K562 (cell line): ENCODE data around the gene IL6R. TPM values are rescaled to one million over a fixed set of nuclear protein-coding genes. Genes with fewer than 3 reads are reported as not detected.

ENCODE experiments used
- CBFA2T2 ChIP-seq: fragments of 450-650 bp; conservative IDR thresholded peaks from 2 replicates; pipeline ENCODE4 v1.6.1; 2017; ENCODE audit warnings: mild to moderate bottlenecking
- CTBP1 ChIP-seq: fragments of 450-650 bp; IDR thresholded peaks from 2 replicates; pipeline ENCODE4 v1.6.1; 2016; ENCODE audit warnings: borderline replicate concordance
- ERF ChIP-seq: fragments of 450-650 bp; formaldehyde crosslinking; IDR thresholded peaks from 2 replicates; pipeline ENCODE4 v1.4.0; 2020; ENCODE audit warnings: mild to moderate bottlenecking, mixed read lengths
- HDGF ChIP-seq: fragments of 450-650 bp; IDR thresholded peaks from 2 replicates; pipeline ENCODE4 v1.6.1; 2016
- KLF10 ChIP-seq: fragments of 250-450 bp; sonication (Bioruptor Pico); IDR thresholded peaks from 2 replicates; pipeline ENCODE4 v1.6.1; 2021; ENCODE audit warnings: matching md5 sums
- POU5F1 ChIP-seq: fragments of 150-350 bp; IDR thresholded peaks from 2 replicates; pipeline ENCODE4 v1.6.1; 2014; ENCODE audit warnings: borderline replicate concordance, low read length, low read depth, mild to moderate bottlenecking; ENCODE audit not compliant: partially characterized antibody
- SRF ChIP-seq, 2 experiments: fragments of 250-450, 450-650 bp in 1 of 2; sonication (Bioruptor Pico) in 1 of 2; sonication (generic) in 1 of 2; formaldehyde crosslinking; IDR thresholded peaks; 2 replicates each; pipeline versions ENCODE4 v1.5.0 to v1.5.1; 2020 to 2022; ENCODE audit warnings: mild to moderate bottlenecking in 1 of 2, missing genetic modification reagents in 1 of 2
- ZNF133 ChIP-seq: fragments of 250-450 bp; sonication (Bioruptor Pico); IDR thresholded peaks from 2 replicates; pipeline ENCODE4 v1.4.0; 2020; ENCODE audit warnings: mild to moderate bottlenecking
- ZNF175 ChIP-seq: fragments of 200-800 bp; sonication (Bioruptor generic); IDR thresholded peaks from 2 replicates; pipeline ENCODE4 v1.6.1; 2016; ENCODE audit warnings: low read depth, mild to moderate bottlenecking, missing genetic modification characterization, missing compliant biosample characterization
- ZNF3 ChIP-seq: fragments of 250-450 bp; sonication (Bioruptor Pico); IDR thresholded peaks from 2 replicates; pipeline ENCODE4 v1.5.0; 2021; ENCODE audit warnings: mild to moderate bottlenecking, moderate library complexity
- polyA plus RNA-seq, 8 experiments: library from polyadenylated mRNA; depleted of rRNA in 4 of 8; stranded (reverse) in 5 of 8; unstranded in 3 of 8; fragments of >200 nt; fragmentation: Nextera tagmentation in 2 of 8; fragmentation: Illumina TruSeq in 1 of 8; extraction: Ambion mirVana in 2 of 8; extraction: Trizol in 1 of 8; gene quantifications; 2 replicates each; pipeline versions ENCODE4 v1.2.1 to v1.2.3, GENCODE V29; 2011 to 2014; ENCODE audit warnings: inconsistent platforms in 1 of 8, missing spikeins in 1 of 8
- total RNA-seq, 7 experiments: library from RNA; depleted of rRNA in 6 of 7; stranded (reverse); fragments of >200 nt in 6 of 7; fragmentation: Illumina TruSeq in 2 of 7; extraction: Trizol in 2 of 7; gene quantifications; 2 replicates each; pipeline versions ENCODE4 v1.2.1 to v1.2.3, GENCODE V29; 2011 to 2021; ENCODE audit warnings: low replicate concordance in 1 of 7
- TF ChIP-seq, protein P1 (sequence below): fragments of 450-650 bp; IDR thresholded peaks from 2 replicates; pipeline ENCODE4 v1.6.1; 2016; ENCODE audit warnings: missing biosample characterization, missing genetic modification characterization
- TF ChIP-seq, protein P2 (sequence below), 2 experiments: fragments of 450-650 bp; formaldehyde crosslinking in 1 of 2; IDR thresholded peaks; 2 replicates each; pipeline versions ENCODE4 v1.4.0 to v1.6.1; 2014 to 2020; ENCODE audit warnings: mild to moderate bottlenecking in 2 of 2, borderline replicate concordance in 1 of 2, low read depth in 1 of 2
- TF ChIP-seq, protein P3 (sequence below): fragments of 250-450 bp; sonication (Bioruptor Pico); IDR thresholded peaks from 2 replicates; pipeline ENCODE4 v1.4.0; 2020

The IL6R gene
- total and polyA plus RNA-seq, 9 of the 15 experiments (the other 6 are each of a cell fraction or from before 2014, with no cell fraction given): 0.05 to 1.1 (median 0.11) TPM; not detected in 2

DNA sequence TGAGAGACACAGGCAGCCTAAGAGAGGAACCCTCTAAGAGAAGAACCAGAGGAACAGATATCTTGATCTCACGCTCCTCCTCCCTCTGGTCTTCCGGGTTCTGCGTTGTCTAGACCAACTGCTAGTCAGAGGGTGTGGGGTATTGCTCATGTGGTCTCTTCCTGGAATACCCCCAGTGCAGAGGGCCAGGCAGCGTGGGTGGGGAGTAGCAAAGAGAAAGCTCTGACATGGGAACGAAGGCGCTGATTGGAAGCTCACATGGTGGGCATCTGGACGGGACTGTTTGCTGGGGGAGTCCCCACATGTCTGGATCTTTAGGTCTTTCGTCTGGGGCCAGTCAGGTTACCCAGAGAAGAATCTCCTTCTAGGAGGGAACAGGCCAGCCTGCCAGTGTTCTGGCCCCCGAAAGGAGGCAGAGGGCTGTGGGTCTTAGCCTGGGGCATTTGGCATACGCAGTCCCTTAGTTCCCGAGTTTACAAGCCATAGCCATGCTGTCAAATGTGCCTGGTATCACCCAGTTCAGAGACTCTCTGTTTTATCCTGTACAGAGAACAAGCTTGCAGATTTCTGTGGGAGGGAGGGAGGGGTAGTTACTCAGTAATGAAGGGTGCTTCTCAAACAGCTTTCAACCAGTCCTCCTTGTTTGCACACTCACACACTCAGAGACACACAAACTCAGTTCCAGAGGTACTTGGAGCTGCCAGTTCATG is 18.3 kb upstream of the IL6R start (continued):
- no peak for TF ChIP-seq CBFA2T2
- TF ChIP-seq SRF (CRISPR knock-in tag; IDR thresholded peaks at IDR 0.05): no peak
- TF ChIP-seq POU5F1: no peak
- TF ChIP-seq CTBP1: 0 out of 2 replicates have a peak, but pooled peaks have one; percentile 12
- no peak for TF ChIP-seq KLF10 (CRISPR knock-in tag)
- TF ChIP-seq, protein P1, sequence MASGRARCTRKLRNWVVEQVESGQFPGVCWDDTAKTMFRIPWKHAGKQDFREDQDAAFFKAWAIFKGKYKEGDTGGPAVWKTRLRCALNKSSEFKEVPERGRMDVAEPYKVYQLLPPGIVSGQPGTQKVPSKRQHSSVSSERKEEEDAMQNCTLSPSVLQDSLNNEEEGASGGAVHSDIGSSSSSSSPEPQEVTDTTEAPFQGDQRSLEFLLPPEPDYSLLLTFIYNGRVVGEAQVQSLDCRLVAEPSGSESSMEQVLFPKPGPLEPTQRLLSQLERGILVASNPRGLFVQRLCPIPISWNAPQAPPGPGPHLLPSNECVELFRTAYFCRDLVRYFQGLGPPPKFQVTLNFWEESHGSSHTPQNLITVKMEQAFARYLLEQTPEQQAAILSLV (tag): no peak
- TF ChIP-seq, protein P2, sequence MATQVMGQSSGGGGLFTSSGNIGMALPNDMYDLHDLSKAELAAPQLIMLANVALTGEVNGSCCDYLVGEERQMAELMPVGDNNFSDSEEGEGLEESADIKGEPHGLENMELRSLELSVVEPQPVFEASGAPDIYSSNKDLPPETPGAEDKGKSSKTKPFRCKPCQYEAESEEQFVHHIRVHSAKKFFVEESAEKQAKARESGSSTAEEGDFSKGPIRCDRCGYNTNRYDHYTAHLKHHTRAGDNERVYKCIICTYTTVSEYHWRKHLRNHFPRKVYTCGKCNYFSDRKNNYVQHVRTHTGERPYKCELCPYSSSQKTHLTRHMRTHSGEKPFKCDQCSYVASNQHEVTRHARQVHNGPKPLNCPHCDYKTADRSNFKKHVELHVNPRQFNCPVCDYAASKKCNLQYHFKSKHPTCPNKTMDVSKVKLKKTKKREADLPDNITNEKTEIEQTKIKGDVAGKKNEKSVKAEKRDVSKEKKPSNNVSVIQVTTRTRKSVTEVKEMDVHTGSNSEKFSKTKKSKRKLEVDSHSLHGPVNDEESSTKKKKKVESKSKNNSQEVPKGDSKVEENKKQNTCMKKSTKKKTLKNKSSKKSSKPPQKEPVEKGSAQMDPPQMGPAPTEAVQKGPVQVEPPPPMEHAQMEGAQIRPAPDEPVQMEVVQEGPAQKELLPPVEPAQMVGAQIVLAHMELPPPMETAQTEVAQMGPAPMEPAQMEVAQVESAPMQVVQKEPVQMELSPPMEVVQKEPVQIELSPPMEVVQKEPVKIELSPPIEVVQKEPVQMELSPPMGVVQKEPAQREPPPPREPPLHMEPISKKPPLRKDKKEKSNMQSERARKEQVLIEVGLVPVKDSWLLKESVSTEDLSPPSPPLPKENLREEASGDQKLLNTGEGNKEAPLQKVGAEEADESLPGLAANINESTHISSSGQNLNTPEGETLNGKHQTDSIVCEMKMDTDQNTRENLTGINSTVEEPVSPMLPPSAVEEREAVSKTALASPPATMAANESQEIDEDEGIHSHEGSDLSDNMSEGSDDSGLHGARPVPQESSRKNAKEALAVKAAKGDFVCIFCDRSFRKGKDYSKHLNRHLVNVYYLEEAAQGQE (IDR thresholded peaks at IDR 0.05; ENCODE audit: borderline replicate concordance): no peak
- TF ChIP-seq, protein P2 (CRISPR knock-in tag; IDR thresholded peaks at IDR 0.05; ENCODE audit: low read depth): no peak
- no peak for TF ChIP-seq ZNF3
- TF ChIP-seq ZNF133: no peak
- peak; percentile 63; the same call in 1 of the 2 replicates for TF ChIP-seq ZNF175 (CRISPR knock-in tag)
- no peak for TF ChIP-seq HDGF
- no peak for TF ChIP-seq ERF (CRISPR knock-in tag)
- TF ChIP-seq, protein P3, sequence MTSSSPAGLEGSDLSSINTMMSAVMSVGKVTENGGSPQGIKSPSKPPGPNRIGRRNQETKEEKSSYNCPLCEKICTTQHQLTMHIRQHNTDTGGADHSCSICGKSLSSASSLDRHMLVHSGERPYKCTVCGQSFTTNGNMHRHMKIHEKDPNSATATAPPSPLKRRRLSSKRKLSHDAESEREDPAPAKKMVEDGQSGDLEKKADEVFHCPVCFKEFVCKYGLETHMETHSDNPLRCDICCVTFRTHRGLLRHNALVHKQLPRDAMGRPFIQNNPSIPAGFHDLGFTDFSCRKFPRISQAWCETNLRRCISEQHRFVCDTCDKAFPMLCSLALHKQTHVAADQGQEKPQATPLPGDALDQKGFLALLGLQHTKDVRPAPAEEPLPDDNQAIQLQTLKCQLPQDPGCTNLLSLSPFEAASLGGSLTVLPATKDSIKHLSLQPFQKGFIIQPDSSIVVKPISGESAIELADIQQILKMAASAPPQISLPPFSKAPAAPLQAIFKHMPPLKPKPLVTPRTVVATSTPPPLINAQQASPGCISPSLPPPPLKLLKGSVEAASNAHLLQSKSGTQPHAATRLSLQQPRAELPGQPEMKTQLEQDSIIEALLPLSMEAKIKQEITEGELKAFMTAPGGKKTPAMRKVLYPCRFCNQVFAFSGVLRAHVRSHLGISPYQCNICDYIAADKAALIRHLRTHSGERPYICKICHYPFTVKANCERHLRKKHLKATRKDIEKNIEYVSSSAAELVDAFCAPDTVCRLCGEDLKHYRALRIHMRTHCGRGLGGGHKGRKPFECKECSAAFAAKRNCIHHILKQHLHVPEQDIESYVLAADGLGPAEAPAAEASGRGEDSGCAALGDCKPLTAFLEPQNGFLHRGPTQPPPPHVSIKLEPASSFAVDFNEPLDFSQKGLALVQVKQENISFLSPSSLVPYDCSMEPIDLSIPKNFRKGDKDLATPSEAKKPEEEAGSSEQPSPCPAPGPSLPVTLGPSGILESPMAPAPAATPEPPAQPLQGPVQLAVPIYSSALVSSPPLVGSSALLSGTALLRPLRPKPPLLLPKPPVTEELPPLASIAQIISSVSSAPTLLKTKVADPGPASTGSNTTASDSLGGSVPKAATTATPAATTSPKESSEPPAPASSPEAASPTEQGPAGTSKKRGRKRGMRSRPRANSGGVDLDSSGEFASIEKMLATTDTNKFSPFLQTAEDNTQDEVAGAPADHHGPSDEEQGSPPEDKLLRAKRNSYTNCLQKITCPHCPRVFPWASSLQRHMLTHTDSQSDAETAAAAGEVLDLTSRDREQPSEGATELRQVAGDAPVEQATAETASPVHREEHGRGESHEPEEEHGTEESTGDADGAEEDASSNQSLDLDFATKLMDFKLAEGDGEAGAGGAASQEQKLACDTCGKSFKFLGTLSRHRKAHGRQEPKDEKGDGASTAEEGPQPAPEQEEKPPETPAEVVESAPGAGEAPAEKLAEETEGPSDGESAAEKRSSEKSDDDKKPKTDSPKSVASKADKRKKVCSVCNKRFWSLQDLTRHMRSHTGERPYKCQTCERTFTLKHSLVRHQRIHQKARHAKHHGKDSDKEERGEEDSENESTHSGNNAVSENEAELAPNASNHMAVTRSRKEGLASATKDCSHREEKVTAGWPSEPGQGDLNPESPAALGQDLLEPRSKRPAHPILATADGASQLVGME (CRISPR knock-in tag): no peak
